AG09309 (cell line): Measurements from ENCODE around the gene MS4A5.
"Not testable (repeated sequence)": the region's sequence is repeated elsewhere in the genome, so short reads cannot be mapped to it uniquely, and the experiment has no call there.

Experiments used
- DNase-seq: peaks from one replicate; pipeline ENCODE4 v3.0.0-alpha.2; 2010; ENCODE audit warnings: low read depth
- H3K4me3 ChIP-seq: 2 replicates; pipeline ENCODE4 v1.5.1; 2011; ENCODE audit warnings: mild to moderate bottlenecking, low read depth, low read length, moderate library complexity; ENCODE audit not compliant: control insufficient read depth
- TF ChIP-seq, protein P1 (sequence below): IDR thresholded peaks from 2 replicates; pipeline ENCODE4 v1.5.1; 2011; ENCODE audit warnings: mild to moderate bottlenecking, low read depth, low read length, inconsistent platforms; ENCODE audit not compliant: insufficient read depth, control insufficient read depth; ENCODE audit errors: missing control alignments

Gene MS4A5

GRCh38 chr11:60447070-60447469, 17.7 kb downstream of the MS4A5 start:
- H3K4me3 ChIP-seq: no peak overlapping the region
- TF ChIP-seq, protein P1, sequence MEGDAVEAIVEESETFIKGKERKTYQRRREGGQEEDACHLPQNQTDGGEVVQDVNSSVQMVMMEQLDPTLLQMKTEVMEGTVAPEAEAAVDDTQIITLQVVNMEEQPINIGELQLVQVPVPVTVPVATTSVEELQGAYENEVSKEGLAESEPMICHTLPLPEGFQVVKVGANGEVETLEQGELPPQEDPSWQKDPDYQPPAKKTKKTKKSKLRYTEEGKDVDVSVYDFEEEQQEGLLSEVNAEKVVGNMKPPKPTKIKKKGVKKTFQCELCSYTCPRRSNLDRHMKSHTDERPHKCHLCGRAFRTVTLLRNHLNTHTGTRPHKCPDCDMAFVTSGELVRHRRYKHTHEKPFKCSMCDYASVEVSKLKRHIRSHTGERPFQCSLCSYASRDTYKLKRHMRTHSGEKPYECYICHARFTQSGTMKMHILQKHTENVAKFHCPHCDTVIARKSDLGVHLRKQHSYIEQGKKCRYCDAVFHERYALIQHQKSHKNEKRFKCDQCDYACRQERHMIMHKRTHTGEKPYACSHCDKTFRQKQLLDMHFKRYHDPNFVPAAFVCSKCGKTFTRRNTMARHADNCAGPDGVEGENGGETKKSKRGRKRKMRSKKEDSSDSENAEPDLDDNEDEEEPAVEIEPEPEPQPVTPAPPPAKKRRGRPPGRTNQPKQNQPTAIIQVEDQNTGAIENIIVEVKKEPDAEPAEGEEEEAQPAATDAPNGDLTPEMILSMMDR: no peak
- DNase-seq: no peak

DNA sequence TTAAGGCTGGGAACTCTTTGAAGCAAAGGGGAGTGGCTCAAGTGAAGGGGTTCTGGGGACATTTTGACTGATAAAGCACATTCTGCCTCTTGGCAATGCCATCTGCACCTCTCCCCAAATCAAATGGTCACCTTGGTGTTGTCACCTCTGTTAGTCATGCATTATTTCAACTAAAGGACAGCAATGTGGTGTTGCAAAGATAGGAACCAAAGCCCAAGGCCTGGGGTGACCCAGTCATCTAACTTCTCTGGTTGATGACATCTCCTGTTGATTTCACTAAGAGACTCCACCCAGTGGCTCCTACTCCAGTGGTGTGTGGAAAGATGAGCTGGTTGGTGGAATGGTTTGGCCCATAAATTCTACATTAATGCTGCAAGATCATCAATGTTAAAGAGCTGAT, 18.5 kb downstream of the MS4A5 start:
- H3K4me3 ChIP-seq: no peak overlapping the region
- DNase-seq: no peak
- TF ChIP-seq, protein P1: no peak

DNA sequence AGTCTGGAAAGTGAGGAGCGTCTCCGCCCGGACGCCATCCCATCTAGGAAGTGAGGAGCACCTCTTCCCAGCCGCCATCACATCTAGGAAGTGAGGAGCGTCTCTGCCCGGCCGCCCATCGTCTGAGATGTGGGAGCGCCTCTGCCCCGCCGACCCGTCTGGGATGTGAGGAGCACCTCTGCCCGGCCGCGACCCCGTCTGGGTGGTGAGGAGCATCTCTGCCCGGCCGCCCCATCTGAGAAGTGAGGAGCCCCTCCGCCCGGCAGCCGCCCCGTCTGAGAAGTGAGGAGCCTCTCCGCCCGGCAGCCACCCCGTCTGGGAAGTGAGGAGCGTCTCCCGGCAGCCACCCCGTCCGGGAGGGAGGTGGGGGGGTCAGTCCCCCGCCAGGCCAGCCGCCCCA, 21.8 kb downstream of the MS4A5 start:
- not testable (repeated sequence) for H3K4me3 ChIP-seq, DNase-seq

DNA sequence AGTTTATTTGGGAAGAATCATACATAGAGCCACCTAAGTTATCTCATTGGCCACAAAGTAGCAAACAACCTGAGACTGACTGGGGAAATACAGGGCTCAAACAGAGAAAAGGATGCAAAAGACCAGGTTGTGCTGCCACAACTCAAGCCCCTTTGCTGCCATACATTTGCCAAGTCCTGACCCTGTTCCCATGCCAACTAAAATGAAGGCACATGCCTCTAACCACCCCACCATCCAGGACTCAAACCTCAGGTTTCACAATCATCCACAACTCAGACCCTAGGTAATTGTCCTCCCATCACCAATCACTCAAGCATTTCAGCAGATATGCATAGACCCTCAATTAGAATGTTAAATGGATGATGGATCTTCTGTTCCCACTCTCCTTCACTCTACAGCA, 24.8 kb downstream of the MS4A5 start:
- H3K4me3 ChIP-seq: no peak overlapping the region
- TF ChIP-seq, protein P1: no peak

DNA sequence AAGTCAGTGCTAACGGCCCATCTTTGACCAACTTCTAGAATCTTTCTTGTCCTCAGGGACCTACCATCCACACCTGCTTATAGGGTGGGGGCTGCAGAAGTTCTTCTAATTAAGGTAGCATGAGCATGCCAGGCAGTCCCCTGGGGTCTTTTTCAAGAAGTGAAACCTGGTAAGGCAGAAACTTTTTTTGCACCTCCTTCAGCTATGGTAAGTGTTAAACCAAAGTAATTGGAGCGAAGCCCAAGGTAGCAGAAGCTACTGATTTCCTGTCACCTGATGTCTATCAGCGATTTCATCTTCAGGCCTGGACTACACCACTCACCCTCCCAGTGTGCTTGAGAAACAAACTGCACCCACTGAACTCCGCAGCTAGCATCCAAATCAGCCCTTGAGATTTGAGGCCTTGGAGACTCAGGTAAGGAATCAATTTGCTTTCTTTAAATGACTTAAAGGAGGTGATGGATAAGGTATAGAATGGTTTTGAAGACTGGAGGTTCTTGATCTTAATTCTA, 26.2 kb downstream of the MS4A5 start, which contains the start of gene MS4A1:
TSS of gene MS4A1 (plus strand) at position 317 of the 512 bp plus-strand sequence. CDS start 6,528 bp downstream, outside the sequence.
- no peak for DNase-seq
- TF ChIP-seq, protein P1: no peak
- no peak within 1 kb of the TSS for H3K4me3 ChIP-seq

More for the DNA sequence above, 24.8 kb downstream of the MS4A5 start:
- no peak for DNase-seq

DNA sequence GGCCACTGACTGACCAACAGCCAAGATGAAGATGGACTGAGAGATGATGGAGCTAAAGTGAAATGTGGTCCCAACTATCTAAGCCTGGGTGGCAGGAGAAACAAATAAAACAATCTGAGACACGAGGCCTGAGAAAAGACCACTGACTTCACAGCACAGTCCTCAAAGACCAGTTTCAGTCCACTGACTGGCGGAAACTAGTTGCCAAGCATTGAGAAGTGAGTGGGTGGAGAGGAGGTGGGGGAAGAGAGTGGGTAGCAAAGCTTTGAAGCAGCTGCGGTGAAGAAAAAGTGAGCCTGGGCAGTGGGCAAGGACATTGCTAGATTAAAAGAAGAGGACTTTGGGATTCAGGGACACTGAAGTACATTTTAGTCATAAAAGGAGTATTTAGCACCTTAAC, 28.2 kb downstream of the MS4A5 start:
- no peak overlapping the region for H3K4me3 ChIP-seq
- DNase-seq: no peak
- TF ChIP-seq, protein P1: no peak

DNA sequence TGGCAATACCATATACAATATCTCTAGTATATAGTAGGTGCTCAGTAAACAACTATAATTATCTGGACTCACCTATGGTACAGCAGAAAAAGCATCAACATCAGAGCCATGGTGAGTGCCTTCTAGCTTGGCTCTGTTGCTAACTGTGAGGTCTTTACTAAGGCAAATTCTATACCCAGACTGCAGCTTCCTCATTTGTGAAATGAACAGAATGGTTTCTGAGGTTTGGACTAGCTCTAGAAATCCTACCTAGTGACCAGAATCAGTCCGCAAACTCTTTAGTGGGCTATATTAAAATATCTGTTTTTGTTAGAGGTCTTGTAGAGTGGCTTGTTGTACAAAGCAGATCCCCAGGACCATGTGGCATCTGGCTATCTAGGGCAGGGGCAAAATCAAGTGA, 30.0 kb downstream of the MS4A5 start:
- TF ChIP-seq, protein P1: no peak
- H3K4me3 ChIP-seq: no peak overlapping the region
- DNase-seq: no peak
